Suppressor macrophage treated with lipopolysaccharide for 4 hours (primary cell): ENCODE measurements around the gene CBX3.
A peak's percentile ranks its signal among the peaks of the same experiment; 100 is the strongest.
"Not testable (repeated sequence)": the region's sequence is repeated elsewhere in the genome, so short reads cannot be mapped to it uniquely, and the experiment has no call there.

Experiments
- DNase-seq: peaks from one replicate; pipeline ENCODE4 v3.0.0-alpha.2; 2020

The CBX3 gene

GRCh38 chr7:26208040-26208439 lies 6.5 kb downstream of the CBX3 start:
- no peak for DNase-seq

DNA sequence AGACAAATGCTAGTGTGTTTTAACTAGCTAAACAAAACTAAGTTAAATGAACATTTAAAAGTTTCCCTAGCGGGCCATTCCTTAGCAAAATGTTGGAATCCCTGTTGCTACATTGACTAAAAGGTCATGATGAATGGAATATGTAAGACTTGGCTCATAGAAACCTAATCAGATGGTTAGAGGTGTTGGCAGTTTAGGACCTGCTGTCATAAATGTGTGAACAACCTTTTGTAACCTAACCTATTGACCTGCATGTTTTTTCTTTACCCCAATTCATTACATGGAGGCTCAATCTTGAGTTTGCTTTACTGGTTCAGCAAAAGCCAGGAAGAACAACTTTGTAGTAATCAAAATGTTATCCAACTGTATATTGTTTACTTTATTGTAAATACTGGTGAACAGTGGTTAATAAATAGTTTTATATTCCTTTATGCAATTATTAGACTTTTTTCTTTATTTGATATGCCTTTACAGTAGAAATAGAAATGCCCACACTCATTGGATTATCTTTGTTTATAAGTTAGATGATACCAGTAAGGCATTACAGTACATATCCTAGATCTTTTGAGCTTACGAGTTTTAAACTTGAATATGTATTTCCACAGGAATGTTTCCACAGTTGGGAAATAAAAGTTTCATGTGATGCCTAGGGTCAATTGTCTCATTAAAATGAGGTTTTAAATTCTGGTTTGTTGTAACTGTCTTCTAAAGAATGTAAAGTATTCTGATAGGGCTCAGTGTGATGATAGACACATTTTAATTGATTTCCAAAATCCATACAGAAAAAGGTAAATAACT lies 11.6 kb downstream of the CBX3 start:
- DNase-seq = no peak

GRCh38 chr7:26213807-26214515 lies 12.4 kb downstream of the CBX3 start:
- no peak for DNase-seq

GRCh38 chr7:26216049-26216448 lies 14.5 kb downstream of the CBX3 start:
- DNase-seq = peak; percentile 34

DNA sequence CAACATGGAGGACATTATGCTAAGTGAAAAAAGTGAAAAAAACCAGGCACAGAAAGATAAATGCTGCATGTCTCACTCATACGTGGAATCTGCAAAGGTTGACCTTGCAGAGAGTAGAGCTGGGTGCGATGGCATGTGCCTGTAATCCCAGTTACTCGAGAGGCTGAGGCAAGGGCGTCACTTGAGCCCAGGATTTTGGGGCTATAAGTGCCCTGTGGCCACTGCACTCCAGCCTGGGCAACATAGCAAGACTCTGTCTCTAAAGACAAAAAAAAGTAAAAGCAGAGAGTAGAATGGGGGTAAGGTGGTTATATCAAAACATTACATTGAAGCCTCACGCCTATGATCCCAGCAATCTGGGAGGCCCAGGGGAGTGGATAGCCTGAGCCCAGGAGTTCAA lies 22.8 kb downstream of the CBX3 start:
- no peak for DNase-seq

DNA sequence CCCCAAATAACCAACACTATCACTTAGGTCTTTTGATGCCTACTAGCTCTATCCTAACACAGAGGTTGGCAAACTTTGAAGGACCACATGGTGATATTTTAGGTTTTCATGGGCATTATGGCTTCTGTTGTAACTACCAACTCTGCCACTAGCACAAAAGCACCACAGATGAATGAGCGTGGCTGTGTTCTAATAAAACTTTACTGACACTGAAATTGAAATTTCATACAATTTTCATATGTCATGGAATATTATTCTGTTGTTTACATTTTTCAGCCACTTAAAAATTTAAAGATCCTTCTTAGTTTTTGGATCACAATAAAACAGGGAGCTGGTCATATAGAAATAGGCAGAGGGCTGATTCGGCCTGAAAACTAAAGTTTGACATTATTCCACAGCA lies 26.4 kb downstream of the CBX3 start:
- no peak for DNase-seq

DNA sequence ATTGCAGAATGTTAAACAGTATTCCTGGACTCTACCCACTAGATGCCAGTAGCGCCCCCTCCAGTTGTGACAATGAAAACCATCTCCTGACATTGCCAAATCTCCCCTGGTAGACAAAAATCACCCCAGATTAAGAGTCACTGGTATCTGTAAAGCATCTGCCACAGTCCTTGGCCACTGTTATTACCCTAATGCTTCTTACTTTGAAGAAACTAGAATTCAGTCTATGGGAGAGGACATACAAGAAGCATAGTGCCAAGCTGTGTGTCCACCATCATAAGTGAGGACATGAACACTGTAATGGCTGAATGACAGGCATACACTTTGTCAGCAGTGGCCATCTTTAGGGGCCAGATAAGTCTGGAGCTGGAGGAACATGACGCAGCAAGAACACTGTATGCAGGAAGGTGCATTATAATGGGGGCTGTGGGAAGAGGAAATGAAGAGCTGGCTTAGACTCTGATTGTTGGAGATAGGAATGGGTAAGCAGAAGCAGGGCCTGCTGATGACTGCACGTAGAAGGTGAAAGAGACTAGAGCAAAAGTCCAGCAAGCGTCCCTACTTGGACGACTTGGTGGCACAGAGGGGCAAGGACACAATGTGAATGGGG lies 32.5 kb downstream of the CBX3 start:
- no peak for DNase-seq

DNA sequence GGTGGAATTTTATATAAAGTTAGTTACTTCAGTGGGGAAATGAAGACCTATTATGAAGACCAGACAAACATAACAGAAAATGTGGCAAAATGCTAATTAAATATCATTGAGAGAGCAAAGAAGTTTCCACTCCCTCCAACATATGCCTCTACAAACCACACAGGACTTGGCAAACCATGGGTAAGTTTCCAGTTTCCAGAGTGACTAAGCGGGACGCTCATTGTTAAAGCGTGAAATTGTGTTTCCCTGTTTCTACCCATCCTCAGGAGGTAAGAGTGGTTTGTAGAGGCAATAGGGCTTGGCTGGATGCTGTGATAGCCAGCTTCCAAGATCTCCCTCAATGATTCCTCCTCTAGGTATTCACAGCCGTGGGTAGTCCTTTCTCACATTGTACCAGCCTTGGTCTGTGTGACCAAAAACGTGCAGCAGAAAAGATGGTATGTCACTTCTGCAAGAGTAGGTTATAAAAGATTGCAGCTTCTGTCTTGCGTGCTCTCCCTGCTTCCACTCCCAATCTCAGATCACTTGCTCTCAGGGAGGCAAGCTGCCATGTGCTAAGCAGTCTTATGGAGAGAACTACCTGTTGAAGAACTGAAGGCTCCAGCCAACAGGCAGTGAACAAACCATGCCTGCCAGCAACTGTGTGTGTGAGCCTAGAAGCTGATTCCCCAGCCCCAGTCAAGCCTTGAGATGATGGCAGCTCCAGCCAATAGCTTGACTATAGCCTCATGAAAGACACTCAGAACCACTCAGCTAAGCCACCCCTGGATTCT lies 35.7 kb downstream of the CBX3 start:
- DNase-seq = peak; percentile 23

GRCh38 chr7:26238032-26238431 lies 36.5 kb downstream of the CBX3 start:
- no peak for DNase-seq

DNA sequence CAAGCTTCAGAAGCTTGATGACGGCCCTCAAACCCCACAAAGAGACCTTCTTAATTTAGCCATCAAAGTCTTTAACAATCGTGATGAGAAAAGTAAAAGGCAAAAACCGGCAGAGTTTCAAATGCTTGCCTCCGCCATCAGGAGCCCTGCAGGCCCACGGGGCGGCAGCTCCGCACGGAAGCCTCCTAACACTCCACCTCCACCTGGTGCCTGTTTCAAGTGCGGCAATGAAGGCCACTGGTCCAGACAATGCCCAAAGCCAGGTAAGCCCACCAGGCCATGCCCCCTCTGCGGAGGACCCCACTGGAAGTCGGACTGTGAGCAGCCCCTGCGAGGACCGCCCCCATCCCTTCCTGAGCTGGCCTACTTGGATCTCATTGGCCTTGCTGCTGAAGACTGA lies 43.6 kb downstream of the CBX3 start:
- no peak for DNase-seq

DNA sequence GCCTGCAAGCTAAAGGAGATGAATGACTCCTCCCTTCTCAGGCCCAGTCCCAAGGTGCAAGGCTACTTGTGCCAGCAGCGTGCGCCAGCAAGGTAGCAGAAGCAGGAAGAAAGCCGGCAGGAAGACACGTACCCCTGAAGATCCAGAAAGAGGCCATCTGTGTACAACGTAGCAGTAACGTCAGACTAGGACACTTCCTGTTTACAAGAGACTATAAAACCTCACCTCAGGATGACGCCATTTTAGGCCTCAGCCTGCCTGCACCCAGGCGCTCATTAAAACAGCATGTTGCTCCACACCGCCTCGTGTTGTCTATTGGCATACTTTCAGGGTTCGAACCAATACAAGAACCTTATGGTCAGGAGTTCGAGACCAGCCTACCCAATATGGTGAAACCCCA lies 48.7 kb downstream of the CBX3 start:
- no peak for DNase-seq

- DNase-seq = not testable (repeated sequence)
Measured at GRCh38 chr7:26261866-26262265, 60.3 kb downstream of the CBX3 start.
